K562 (cell line): ENCODE measurements around the gene TIMM17B. TPM values are rescaled to one million over a fixed set of nuclear protein-coding genes. Genes with fewer than 3 reads are reported as not detected.

ENCODE experiments used
- BRF2 ChIP-seq: IDR thresholded peaks from 3 replicates; pipeline ENCODE4 v1.6.1; 2011; ENCODE audit warnings: borderline replicate concordance, mild to moderate bottlenecking; ENCODE audit not compliant: insufficient read length, insufficient read depth
- DNMT1 ChIP-seq: fragments of 450-650 bp; IDR thresholded peaks from 2 replicates; pipeline ENCODE4 v1.6.1; 2016; ENCODE audit warnings: antibody characterized with exemption, mild to moderate bottlenecking
- E2F1 ChIP-seq: sonication (generic); formaldehyde crosslinking; IDR thresholded peaks from 2 replicates; pipeline ENCODE4 v1.8.1; 2023; ENCODE audit warnings: mild to moderate bottlenecking, missing genetic modification reagents, moderate library complexity
- ETS2 ChIP-seq: IDR thresholded peaks from 2 replicates; pipeline ENCODE4 v1.6.1; 2016; ENCODE audit warnings: borderline replicate concordance, missing genetic modification characterization, mild to moderate bottlenecking, moderate library complexity, missing compliant biosample characterization; ENCODE audit not compliant: poor library complexity, severe bottlenecking
- FOXP4 ChIP-seq: sonication (generic); formaldehyde crosslinking; IDR thresholded peaks from 2 replicates; pipeline ENCODE4 v1.8.0; 2022; ENCODE audit warnings: mild to moderate bottlenecking, missing genetic modification reagents, borderline replicate concordance
- MXI1 ChIP-seq: IDR thresholded peaks from 2 replicates; pipeline ENCODE4 v1.6.1; 2011; ENCODE audit warnings: low read depth, mild to moderate bottlenecking, improper control_type of control experiment, low read length
- NFATC3 ChIP-seq: fragments of 450-650 bp; IDR thresholded peaks from 2 replicates; pipeline ENCODE4 v1.6.1; 2017; ENCODE audit warnings: mild to moderate bottlenecking
- RBM17 ChIP-seq: fragments of 200-400 bp; formaldehyde crosslinking; IDR thresholded peaks from 2 replicates; pipeline ENCODE4 v1.6.1; 2017; ENCODE audit warnings: low read depth, mild to moderate bottlenecking, low read length, borderline replicate concordance
- ZNF311 ChIP-seq: fragments of 250-450 bp; sonication (Bioruptor Pico); IDR thresholded peaks from 2 replicates; pipeline ENCODE4 v1.4.0; 2020; ENCODE audit warnings: mild to moderate bottlenecking, moderate library complexity
- ZNF431 ChIP-seq: sonication (generic); formaldehyde crosslinking; IDR thresholded peaks from 2 replicates; pipeline ENCODE4 v1.8.0; 2022; ENCODE audit warnings: mild to moderate bottlenecking, missing genetic modification reagents
- ZNF592 ChIP-seq: fragments of 450-650 bp; IDR thresholded peaks from 2 replicates; pipeline ENCODE4 v1.6.1; 2017; ENCODE audit warnings: antibody characterized with exemption, mild to moderate bottlenecking
- polyA plus RNA-seq, 8 experiments: library from polyadenylated mRNA; depleted of rRNA in 4 of 8; stranded (reverse) in 5 of 8; unstranded in 3 of 8; fragments of >200 nt; fragmentation: Nextera tagmentation in 2 of 8; fragmentation: Illumina TruSeq in 1 of 8; extraction: Ambion mirVana in 2 of 8; extraction: Trizol in 1 of 8; gene quantifications; 2 replicates each; pipeline versions ENCODE4 v1.2.1 to v1.2.3, GENCODE V29; 2011 to 2014; ENCODE audit warnings: inconsistent platforms in 1 of 8, missing spikeins in 1 of 8
- total RNA-seq, 7 experiments: library from RNA; depleted of rRNA in 6 of 7; stranded (reverse); fragments of >200 nt in 6 of 7; fragmentation: Illumina TruSeq in 2 of 7; extraction: Trizol in 2 of 7; gene quantifications; 2 replicates each; pipeline versions ENCODE4 v1.2.1 to v1.2.3, GENCODE V29; 2011 to 2021; ENCODE audit warnings: low replicate concordance in 1 of 7
- TF ChIP-seq, protein P1 (sequence below), 2 experiments: IDR thresholded peaks in 1 of 2; conservative IDR thresholded peaks in 1 of 2; 2 replicates each; pipeline ENCODE4 v1.6.1; 2016; ENCODE audit warnings: low read depth in 2 of 2, mild to moderate bottlenecking in 1 of 2, missing compliant biosample characterization in 1 of 2, missing genetic modification characterization in 1 of 2, moderate library complexity in 1 of 2
- TF ChIP-seq, protein P2 (sequence below): fragments of 250-450 bp; sonication (Bioruptor Pico); IDR thresholded peaks from 2 replicates; pipeline ENCODE4 v1.5.0; 2021

The TIMM17B gene
- total and polyA plus RNA-seq, 9 of the 15 experiments (the other 6 are each of a cell fraction or from before 2014, with no cell fraction given), result 9.9 to 184 (median 115) TPM

GRCh38 chrX:48918643-48919340, 21.2 kb upstream of the TIMM17B start, which contains the start of gene PIM2 (continued):
- TF ChIP-seq E2F1 (CRISPR knock-in tag) (no peak), ZNF592 (no peak), ZNF431 (CRISPR knock-in tag) (no peak), FOXP4 (CRISPR knock-in tag) (no peak), MXI1 (0 out of 2 replicates have a peak, but pooled peaks have one; percentile 47), ETS2 (tag) (no peak), DNMT1 (no peak), NFATC3 (no peak), RBM17 (no peak), BRF2 (no peak), ZNF311 (CRISPR knock-in tag) (no peak)
- TF ChIP-seq, protein P1, sequence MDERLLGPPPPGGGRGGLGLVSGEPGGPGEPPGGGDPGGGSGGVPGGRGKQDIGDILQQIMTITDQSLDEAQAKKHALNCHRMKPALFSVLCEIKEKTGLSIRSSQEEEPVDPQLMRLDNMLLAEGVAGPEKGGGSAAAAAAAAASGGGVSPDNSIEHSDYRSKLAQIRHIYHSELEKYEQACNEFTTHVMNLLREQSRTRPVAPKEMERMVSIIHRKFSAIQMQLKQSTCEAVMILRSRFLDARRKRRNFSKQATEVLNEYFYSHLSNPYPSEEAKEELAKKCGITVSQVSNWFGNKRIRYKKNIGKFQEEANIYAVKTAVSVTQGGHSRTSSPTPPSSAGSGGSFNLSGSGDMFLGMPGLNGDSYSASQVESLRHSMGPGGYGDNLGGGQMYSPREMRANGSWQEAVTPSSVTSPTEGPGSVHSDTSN (CRISPR knock-in tag; IDR thresholded peaks at IDR 0.05; ENCODE audit: low read depth), result no peak
- TF ChIP-seq, protein P1 (tag; conservative IDR thresholded peaks at IDR 0.05; ENCODE audit: low read depth), result no peak
- TF ChIP-seq, protein P2, sequence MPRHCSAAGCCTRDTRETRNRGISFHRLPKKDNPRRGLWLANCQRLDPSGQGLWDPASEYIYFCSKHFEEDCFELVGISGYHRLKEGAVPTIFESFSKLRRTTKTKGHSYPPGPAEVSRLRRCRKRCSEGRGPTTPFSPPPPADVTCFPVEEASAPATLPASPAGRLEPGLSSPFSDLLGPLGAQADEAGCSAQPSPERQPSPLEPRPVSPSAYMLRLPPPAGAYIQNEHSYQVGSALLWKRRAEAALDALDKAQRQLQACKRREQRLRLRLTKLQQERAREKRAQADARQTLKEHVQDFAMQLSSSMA, result no peak
